Left cardiac atrium (tissue), 4 donors: ENCODE measurements around the gene MSANTD2. TPM values are rescaled to one million over a fixed set of nuclear protein-coding genes. Genes with fewer than 3 reads are reported as not detected.

Experiments
- ATAC-seq, 2 donors: fragments of 200-7000 bp; cut with Tn5 transposase; one replicate each; pipeline ENCODE4 v1.9.1; 2020; ENCODE audit warnings: mild to moderate bottlenecking in 2 of 2, moderate library complexity in 2 of 2
- DNase-seq: peaks from one replicate; pipeline ENCODE4 v3.0.0-alpha.2; 2020
- intact Hi-C, 2 donors: fragments of 100-400 bp; cut with DNase I; formaldehyde crosslinking; loops; one replicate each; pipeline versions ENCODE4 v1.14.1 to v1.15.1; 2022 to 2023
- long read RNA-seq: library from polyadenylated mRNA; unstranded; transcript quantifications from one replicate; pipeline ENCODE4 v2.0.0, GENCODE V29; 2021
- total RNA-seq, 2 donors: library from RNA; stranded (reverse); fragmentation: NEBNext Ultra II Directional; extraction: Animal tissue kit (Norgen Biotek cat#: 25700); gene quantifications; one replicate each; pipeline ENCODE4 v1.2.1, GENCODE V29; 2021
- donor health status: DM: no; HTN: yes; CAD: no.
- donor health status: DM: no; HTN: yes; CAD: no; lungs with severe emphysema.
- donor health status: DM: yes; HTN: yes; CAD: no.
- donor health status: Dilated cardiomyopathy.

The MSANTD2 gene
- total RNA-seq: 1 to 10 TPM; 4.3 to 5.5 TPM
- long read RNA-seq, partial matches to known transcripts: 0 of 1 reads
- long read RNA-seq, other reads (novel, unspliced or antisense): 1 of 1 reads

DNA sequence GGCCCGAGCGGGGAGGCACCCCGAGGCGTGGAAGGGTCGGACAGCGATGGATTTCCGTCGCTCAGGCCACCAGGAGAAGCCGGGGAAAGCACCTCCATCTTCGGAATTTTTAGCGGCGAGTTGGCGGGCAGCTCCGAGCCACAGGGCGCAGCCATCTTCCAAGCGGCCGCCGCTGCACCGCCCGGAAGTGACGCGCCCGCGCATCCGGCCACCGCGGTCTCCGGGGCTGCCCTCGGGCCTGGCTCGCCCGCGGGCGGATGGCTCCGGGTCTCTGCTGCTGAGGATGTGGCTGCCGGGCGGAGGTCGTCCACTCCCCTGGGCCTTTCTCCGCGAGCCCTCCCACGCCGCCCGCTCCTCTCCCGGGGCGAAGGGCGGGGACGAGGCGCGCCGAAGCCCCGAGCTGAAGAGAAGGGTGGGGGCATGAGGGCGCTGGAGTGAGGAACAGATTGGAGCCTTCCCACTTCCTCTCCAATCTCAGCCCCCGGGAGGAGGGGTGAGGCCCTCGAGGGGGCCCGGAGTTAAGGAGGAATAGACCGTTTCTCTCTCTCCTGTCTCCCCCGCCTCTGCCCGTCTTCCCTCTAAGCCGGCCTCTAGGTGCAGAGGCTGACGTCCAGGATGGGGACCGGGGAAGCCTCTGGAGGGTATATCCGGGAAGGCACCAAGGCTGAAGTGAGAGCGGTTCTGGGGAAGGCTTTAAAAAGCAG, at the start of gene MSANTD2:
Gene MSANTD2 (minus strand): TSS at position 181 of the 704 bp plus-strand sequence. CDS start 26 bp downstream, at position 155.
- intact Hi-C loops: no loop called here
- ATAC-seq: peak; percentile 98

DNA sequence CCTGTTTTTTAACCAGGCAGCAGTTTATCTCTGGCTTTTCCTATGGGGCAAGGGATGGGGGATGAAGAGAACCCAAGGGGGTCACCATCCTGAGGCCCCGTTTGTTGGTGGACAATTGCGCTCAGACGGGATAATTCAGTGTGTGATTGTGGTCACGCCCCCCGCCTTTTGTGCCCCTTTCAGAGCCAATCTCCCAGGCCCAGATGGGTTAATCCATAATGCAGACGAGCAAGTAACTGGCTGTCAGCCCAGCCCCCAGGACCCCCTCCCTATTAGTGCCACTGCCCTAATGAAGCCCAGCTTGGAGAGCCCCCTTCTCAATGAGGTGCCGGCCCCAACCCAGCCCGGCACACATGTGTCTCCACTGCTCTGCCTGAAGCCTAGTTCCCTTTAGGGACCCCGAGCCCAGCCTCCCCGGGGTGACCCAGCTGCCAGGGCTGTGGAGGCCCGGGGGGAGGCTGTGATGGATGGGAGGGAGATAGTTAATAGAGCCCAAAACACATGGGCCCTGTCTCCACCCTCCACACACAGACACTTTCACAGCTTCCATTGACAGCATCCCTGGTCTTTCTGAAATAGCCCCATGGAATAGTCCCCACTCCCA, 46.0 kb upstream of the MSANTD2 start:
- DNase-seq (no peak), ATAC-seq (no peak)
- intact Hi-C loops: no loop called here

More for the DNA sequence above, at the start of gene MSANTD2:
- DNase-seq: peak; percentile 88

DNA sequence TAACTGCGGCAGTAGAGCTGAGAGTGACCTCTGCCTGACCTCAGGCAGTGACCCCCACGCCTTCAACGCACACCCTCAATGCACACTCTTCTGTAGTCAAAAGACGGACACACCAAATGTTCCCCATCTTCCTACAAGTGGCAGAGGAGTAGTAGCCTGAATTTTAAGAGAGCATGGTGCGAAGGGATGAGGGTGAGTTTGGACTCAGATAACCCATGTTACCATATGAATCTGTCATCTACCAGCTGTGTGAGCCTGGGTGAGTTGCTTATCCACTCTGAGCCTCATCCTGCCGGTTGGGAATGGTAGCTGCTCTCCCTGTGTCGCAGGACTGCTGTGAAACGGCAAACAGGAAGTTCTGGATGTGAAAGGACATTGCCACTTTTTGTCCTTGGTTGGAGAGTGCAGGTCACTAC, 44.5 kb upstream of the MSANTD2 start:
- intact Hi-C loops: no loop called here
- DNase-seq (no peak), ATAC-seq (no peak)

DNA sequence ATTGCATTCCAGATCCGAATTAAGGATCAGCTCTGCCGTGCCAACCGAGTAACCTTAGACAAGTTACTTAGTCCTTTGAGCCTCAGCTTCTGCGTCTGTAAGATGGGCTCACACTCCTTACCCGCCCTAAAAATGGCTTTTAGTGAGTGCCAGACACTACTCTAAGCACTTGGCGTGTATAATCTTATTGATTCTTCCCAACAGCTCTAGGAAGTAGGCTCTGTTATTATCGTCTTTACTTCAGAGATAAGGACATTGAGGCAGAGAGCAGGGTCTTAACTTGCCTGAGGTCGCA, 43.4 kb upstream of the MSANTD2 start:
- ATAC-seq (no peak), DNase-seq (no peak)
- intact Hi-C loops: no loop called here

GRCh38 chr11:124842305-124842704, 42.1 kb upstream of the MSANTD2 start:
- ATAC-seq: no peak
- DNase-seq: no peak
- intact Hi-C loops: no loop called here

DNA sequence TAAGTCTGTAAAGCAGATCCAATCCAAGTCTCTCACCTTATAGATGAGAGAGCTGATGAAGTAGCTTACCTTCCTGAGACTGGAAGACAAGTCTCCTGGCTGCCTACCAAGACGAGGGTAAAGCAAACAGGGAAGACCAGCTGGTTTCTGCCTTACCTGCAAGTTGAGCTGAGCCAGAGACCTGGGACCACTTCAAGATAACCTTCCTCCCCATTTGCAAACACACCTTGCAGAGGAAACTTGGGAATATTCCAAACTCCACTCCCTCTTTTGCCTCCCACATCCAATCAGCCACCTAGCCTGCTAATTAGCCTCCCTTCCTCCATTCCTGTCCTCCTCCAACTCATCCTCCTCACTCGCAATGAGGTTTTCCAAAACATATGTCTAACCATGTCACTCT, 41.6 kb upstream of the MSANTD2 start:
- intact Hi-C loops: no loop called here
- no peak for ATAC-seq
- DNase-seq: no peak

DNA sequence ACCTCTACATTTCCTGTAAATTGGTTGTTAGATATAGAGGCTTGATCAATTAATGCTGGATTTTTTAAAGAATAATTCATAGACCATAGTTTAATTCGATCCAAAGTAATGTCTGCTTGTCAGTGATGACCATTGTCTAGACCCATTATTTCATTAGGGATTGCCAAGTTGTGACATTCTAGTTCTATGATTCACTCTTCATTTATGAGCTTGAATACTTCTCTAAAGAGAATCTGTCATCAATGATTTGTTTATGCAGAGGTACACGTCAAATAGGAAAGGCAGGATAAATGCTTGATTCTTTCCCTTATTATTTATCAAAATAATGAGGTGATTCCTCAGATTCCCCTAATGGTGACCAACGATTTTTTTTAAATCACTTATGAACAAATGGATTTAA, 41.0 kb upstream of the MSANTD2 start:
- intact Hi-C loops: no loop called here
- no peak for DNase-seq
- no peak for ATAC-seq

- no peak for DNase-seq
- intact Hi-C loops: no loop called here
- no peak for ATAC-seq
These were observed 40.5 kb upstream of the MSANTD2 start for GRCh38 chr11:124840666-124841065.

GRCh38 chr11:124839972-124840621, 39.9 kb upstream of the MSANTD2 start:
- ATAC-seq (no peak), DNase-seq (no peak)
- intact Hi-C loops: loop anchor here (5.0 kb wide), 3 partner anchors 78 to 198 kb away; partner anchors contain the start of gene ESAM (in 1 of the 2)

DNA sequence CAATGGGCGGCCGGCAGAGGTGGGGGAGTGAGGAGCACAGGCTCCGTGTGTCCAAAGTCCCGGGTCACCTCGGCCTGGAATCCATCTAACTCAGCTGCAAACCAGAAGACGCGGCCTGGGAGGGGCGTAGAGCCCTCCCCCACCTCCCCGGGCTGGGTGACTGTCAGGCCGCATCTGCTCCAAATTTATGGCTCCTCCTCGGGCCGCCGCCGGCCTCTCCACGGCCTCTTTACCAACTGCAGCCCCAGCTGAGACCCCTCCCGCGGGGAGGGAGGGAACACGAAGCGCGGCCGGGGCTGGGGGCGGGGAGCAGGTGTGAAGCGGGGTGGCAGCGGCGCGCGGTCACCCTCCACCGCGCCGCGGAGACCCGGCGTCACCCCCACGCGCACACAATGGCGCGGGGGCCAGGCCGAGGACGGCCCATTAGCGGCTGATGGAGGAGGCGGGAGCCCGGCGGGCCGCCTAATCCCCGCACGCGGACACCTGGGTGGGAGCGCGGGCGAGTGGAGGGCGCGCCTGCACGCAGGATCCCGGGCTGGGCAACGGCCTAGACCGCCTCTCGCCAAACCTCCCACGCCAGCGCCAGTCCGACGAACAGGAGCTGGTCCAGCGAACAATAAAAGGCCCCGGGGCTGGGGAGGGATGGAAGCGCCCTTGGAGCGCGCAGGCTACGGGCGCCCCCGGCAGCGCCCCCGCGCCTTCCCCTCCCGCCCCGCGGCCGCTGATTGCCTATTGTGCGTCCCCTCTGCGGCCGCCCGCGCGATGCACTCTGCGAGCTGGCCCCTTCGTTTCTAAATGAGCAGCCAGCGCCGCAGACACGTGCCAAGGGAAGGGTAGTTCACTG, 39.1 kb upstream of the MSANTD2 start:
- intact Hi-C loops: loop anchor here (5.0 kb wide), 3 partner anchors 77 to 197 kb away; partner anchors contain the start of gene ESAM (in 1 of the 2)
- no peak for DNase-seq
- peak in 1 of 2 donors; percentile 7 for ATAC-seq

GRCh38 chr11:124838805-124839127, 38.6 kb upstream of the MSANTD2 start:
- intact Hi-C loops: loop anchor here (5.0 kb wide), 3 partner anchors 76 to 196 kb away; partner anchors contain the start of gene ESAM (in 1 of the 2)
- DNase-seq (no peak), ATAC-seq (no peak)

DNA sequence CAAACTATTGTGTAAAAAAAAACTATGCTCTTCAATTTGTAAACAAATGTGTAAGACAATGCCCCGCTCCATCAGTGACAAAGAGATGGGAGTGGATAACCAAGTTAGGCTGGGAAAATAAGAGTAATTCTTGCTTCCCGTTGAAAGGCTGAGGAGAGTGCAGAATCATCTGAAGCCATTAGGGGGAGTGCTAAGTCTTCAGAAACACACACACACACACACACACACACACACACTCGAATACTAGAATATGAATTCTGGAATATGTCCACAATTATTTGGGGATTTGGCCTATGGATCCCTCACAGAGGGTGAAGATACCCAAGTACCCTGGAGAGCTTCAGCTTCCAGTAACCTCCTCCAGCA, 37.3 kb upstream of the MSANTD2 start:
- DNase-seq (no peak), ATAC-seq (peak; percentile 60 to 71)
- intact Hi-C loops: loop anchor here (2.0 to 5.0 kb wide), 4 partner anchors 75 to 195 kb away; partner anchors contain the start of genes ESAM (in 1 of the 2), SIAE (in 1 of the 2) and SPA17 (in 1 of the 2)

- intact Hi-C loops: loop anchor here (2.0 to 5.0 kb wide), 4 partner anchors 74 to 194 kb away; partner anchors contain the start of genes ESAM (in 1 of the 2), SIAE (in 1 of the 2) and SPA17 (in 1 of the 2)
- DNase-seq (no peak), ATAC-seq (no peak)
These were observed 35.7 kb upstream of the MSANTD2 start for GRCh38 chr11:124835918-124836317.

- DNase-seq (no peak), ATAC-seq (no peak)
- intact Hi-C loops: loop anchor here (5.0 kb wide), 3 partner anchors 72 to 192 kb away; partner anchors contain the start of gene ESAM (in 1 of the 2)
These were observed 34.4 kb upstream of the MSANTD2 start for GRCh38 chr11:124834526-124835180.

DNA sequence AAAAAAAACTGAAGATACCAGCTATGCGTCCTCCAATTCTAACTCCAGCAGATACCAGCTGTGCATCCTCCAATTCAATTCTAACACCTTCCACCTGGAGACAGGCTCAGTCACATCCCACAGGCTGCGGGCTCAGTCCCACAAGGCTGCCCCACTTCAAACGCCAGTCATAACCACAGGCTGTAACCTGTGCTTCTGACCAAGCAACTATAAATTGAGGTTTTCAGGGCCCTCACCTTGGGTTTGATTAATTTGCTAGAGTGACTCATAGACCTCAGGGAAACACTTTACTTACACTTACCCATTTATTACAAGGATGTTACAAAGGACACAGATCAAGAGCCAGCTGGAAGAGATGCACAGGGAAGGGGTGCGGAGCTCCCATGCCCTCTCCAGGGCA, 32.4 kb upstream of the MSANTD2 start:
- intact Hi-C loops: no loop called here
- DNase-seq (no peak), ATAC-seq (no peak)

DNA sequence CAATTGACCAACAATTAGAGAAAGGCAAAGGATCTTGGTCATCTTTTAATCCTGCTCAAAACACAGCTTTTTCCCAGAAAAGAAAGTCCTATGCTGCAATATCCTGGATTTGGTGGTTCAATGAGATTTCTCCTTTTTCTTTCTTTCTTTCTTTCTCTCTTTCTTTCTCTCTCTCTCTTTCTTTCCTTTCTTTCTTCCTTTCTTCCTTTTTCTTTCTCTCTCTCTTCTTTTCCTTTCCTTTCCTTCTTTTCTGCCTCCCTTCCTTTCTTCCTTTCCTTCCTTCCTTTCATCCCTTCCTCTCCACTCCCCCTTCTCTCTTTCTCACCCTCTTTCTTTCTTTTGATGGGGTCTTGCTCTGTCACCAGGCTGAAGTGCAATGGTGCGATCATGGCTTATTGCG, 31.7 kb upstream of the MSANTD2 start:
- DNase-seq: no peak
- intact Hi-C loops: no loop called here
- ATAC-seq: no peak

GRCh38 chr11:124830749-124831148, 30.5 kb upstream of the MSANTD2 start:
- intact Hi-C loops: no loop called here
- DNase-seq (no peak), ATAC-seq (no peak)

GRCh38 chr11:124829986-124830385, 29.8 kb upstream of the MSANTD2 start:
- ATAC-seq: no peak
- intact Hi-C loops: no loop called here
- DNase-seq: no peak

GRCh38 chr11:124825876-124826275, 25.7 kb upstream of the MSANTD2 start:
- DNase-seq: no peak
- ATAC-seq: no peak
- intact Hi-C loops: no loop called here
